A673 (cell line): ENCODE measurements around the gene TMEM62. TPM values are rescaled to one million over a fixed set of nuclear protein-coding genes. Genes with fewer than 3 reads are reported as not detected.

ENCODE experiments used
- BruUV-seq: library from RNA; stranded (reverse); fragments of 400-500 nt; replicated peaks from 2 replicates; lab custom pipeline; 2021; lab: Mats Ljungman, UMichigan
- CTCF ChIA-PET: fragments of 300-600 bp; sonication (Branson Sonifier 250); formaldehyde crosslinking; loops from one replicate; lab custom pipeline; 2022; ENCODE audit warnings: antibody characterized with exemption; lab: Charles Lee
- POLR2A ChIA-PET: fragments of 300-600 bp; sonication (Branson Sonifier 250); formaldehyde crosslinking; loops from one replicate; lab custom pipeline; 2022; ENCODE audit warnings: antibody characterized with exemption; ENCODE audit not compliant: low non-redundant PET; lab: Charles Lee
- DNase-seq: peaks from one replicate; pipeline ENCODE4 v3.0.0-alpha.2; 2015; ENCODE audit warnings: low spot score
- H3K27ac ChIP-seq: fragments of 200-600 bp; sonication (generic); 2 replicates; pipeline ENCODE4 v1.5.1; 2016; ENCODE audit warnings: mixed run types, low read depth, mild to moderate bottlenecking, mixed read lengths, antibody characterized with exemption, low read length; ENCODE audit not compliant: poor library complexity, severe bottlenecking
- H3K27me3 ChIP-seq: fragments of 200-600 bp; sonication (generic); replicated peaks from 2 replicates; pipeline ENCODE4 v1.6.1; 2017; ENCODE audit warnings: mixed run types, low read depth, mild to moderate bottlenecking, mixed read lengths, antibody characterized with exemption, low read length; ENCODE audit not compliant: insufficient read depth, poor library complexity
- H3K36me3 ChIP-seq: fragments of 200-600 bp; sonication (generic); 2 replicates; pipeline ENCODE4 v1.6.1; 2016; ENCODE audit warnings: mixed run types, mild to moderate bottlenecking, mixed read lengths, antibody characterized with exemption, low read length; ENCODE audit not compliant: insufficient read depth, poor library complexity, severe bottlenecking
- H3K4me1 ChIP-seq: fragments of 200-600 bp; sonication (generic); 2 replicates; pipeline ENCODE4 v1.6.1; 2017; ENCODE audit warnings: mixed run types, mild to moderate bottlenecking, mixed read lengths, antibody characterized with exemption, low read length; ENCODE audit not compliant: insufficient read depth, poor library complexity, severe bottlenecking
- H3K4me3 ChIP-seq: fragments of 200-600 bp; sonication (generic); 2 replicates; pipeline ENCODE4 v1.5.1; 2016; ENCODE audit warnings: low read depth, mixed run types, mild to moderate bottlenecking, mixed read lengths, low read length; ENCODE audit not compliant: poor library complexity, severe bottlenecking
- H3K9me3 ChIP-seq: fragments of 200-600 bp; sonication (generic); 2 replicates; pipeline ENCODE4 v1.6.1; 2016; ENCODE audit warnings: mixed run types, low read depth, mild to moderate bottlenecking, mixed read lengths, antibody characterized with exemption, low read length; ENCODE audit not compliant: poor library complexity, severe bottlenecking
- CTCF ChIP-seq: fragments of 300-800, 200-600 bp; sonication (generic); conservative IDR thresholded peaks from 2 replicates; pipeline ENCODE4 v1.5.1; 2017; ENCODE audit warnings: low read depth, mild to moderate bottlenecking, antibody characterized with exemption, low read length, moderate library complexity, mixed read lengths
- EZH2 ChIP-seq: fragments of 200-600 bp; sonication (generic); IDR thresholded peaks from 2 replicates; pipeline ENCODE4 v1.6.1; 2017; ENCODE audit warnings: borderline replicate concordance, low read depth, mild to moderate bottlenecking, mixed read lengths, antibody characterized with exemption, low read length; ENCODE audit not compliant: poor library complexity, severe bottlenecking
- intact Hi-C: fragments of 100-400 bp; cut with micrococcal nuclease; formaldehyde crosslinking; loops from one replicate; pipeline ENCODE4 v1.10.0; 2022; ENCODE audit not compliant: unreplicated experiment
- total RNA-seq: library from RNA; stranded (reverse); gene quantifications from 2 replicates; pipeline ENCODE4 v1.2.3, GENCODE V29; 2021

TMEM62 gene
- total RNA-seq, 1 experiment from 2014 or later = 5.4 TPM

- H3K4me1 ChIP-seq = no peaks in the 10 kb centered on the region
- ChIA-PET CTCF (no interaction called here), POLR2A (interaction anchor here (0.7 kb wide), 1 partner anchor 77 kb away, joined by 3 read pairs; no protein-coding TSS in a partner anchor)
- no peaks in the 10 kb centered on the region for H3K9me3 ChIP-seq
- no TSS peak for BruUV-seq
- TF ChIP-seq EZH2 (no peak), CTCF (no peak)
- H3K27me3 ChIP-seq = no peaks in the 10 kb centered on the region
- no peak overlapping the region for H3K27ac ChIP-seq
- DNase-seq = no peak
- no peak overlapping the region for H3K4me3 ChIP-seq
- no peaks in the 10 kb centered on the region for H3K36me3 ChIP-seq
- intact Hi-C loops = no loop called here
Observed at GRCh38 chr15:43215961-43216360, 82.6 kb downstream of the TMEM62 start.

- Histone ChIP-seq H3K4me3 (no peak overlapping the region), H3K4me1 (no peaks in the 10 kb centered on the region), H3K27me3 (no peaks in the 10 kb centered on the region), H3K9me3 (no peaks in the 10 kb centered on the region), H3K27ac (no peak overlapping the region), H3K36me3 (no peaks in the 10 kb centered on the region)
- TF ChIP-seq CTCF = peak; percentile 61
- TF ChIP-seq EZH2 = no peak
- intact Hi-C loops = no loop called here
- ChIA-PET CTCF (interaction anchor here (0.6 to 0.7 kb wide), 2 partner anchors 15 to 66 kb away, joined by 3 to 4 read pairs; no protein-coding TSS in a partner anchor), POLR2A (no interaction called here)
- no TSS peak for BruUV-seq
- DNase-seq = peak; percentile 43
Observed at GRCh38 chr15:43218908-43219706, 85.7 kb downstream of the TMEM62 start.

- intact Hi-C loops = no loop called here
- no peak for DNase-seq
- no peak overlapping the region for H3K4me3 ChIP-seq
- H3K9me3 ChIP-seq = no peaks in the 10 kb centered on the region
- H3K4me1 ChIP-seq = no peaks in the 10 kb centered on the region
- no TSS peak for BruUV-seq
- no peak overlapping the region for H3K27ac ChIP-seq
- ChIA-PET CTCF (no interaction called here), POLR2A (no interaction called here)
- H3K27me3 ChIP-seq = no peaks in the 10 kb centered on the region
- no peaks in the 10 kb centered on the region for H3K36me3 ChIP-seq
- TF ChIP-seq CTCF (no peak), EZH2 (no peak)
Observed at GRCh38 chr15:43219929-43220928, 86.8 kb downstream of the TMEM62 start.
